ENCODE results near the gene MATN4.

DNA sequence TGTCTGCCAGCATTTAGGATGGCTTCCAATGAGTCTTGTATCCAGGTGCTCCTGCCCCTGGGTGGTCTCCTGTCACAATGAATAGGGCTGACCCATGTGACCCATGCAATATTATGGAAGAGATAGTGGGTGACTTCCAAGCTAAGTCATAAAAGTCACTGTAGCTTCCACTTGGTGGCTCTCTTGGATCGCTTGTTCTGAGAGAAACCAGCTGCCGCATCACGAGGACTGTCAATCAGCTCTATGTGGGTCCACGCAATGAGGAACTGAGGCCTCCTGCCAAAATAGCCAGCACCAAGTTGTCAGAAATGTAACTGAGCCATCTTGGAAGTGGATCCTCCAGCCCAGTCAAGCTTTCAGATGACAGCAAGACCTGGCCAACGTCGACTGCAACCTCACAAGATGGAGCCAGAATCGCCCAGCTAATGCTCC lies 14.9 kb upstream of the MATN4 start:
- TF ChIP-seq, protein P1, sequence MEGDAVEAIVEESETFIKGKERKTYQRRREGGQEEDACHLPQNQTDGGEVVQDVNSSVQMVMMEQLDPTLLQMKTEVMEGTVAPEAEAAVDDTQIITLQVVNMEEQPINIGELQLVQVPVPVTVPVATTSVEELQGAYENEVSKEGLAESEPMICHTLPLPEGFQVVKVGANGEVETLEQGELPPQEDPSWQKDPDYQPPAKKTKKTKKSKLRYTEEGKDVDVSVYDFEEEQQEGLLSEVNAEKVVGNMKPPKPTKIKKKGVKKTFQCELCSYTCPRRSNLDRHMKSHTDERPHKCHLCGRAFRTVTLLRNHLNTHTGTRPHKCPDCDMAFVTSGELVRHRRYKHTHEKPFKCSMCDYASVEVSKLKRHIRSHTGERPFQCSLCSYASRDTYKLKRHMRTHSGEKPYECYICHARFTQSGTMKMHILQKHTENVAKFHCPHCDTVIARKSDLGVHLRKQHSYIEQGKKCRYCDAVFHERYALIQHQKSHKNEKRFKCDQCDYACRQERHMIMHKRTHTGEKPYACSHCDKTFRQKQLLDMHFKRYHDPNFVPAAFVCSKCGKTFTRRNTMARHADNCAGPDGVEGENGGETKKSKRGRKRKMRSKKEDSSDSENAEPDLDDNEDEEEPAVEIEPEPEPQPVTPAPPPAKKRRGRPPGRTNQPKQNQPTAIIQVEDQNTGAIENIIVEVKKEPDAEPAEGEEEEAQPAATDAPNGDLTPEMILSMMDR (IDR thresholded peaks at IDR 0.05) = no peak
- TF ChIP-seq EZH2 (IDR thresholded peaks at IDR 0.05; ENCODE audit: borderline replicate concordance, insufficient read depth, low read depth, low read length, poor library complexity, severe bottlenecking) = no peak
